ENCODE results near the gene CA6. TPM values are rescaled to one million over a fixed set of nuclear protein-coding genes. Genes with fewer than 3 reads are reported as not detected.
"Not testable (repeated sequence)": the region's sequence is repeated elsewhere in the genome, so short reads cannot be mapped to it uniquely, and the experiment has no call there.

Gene CA6
- total RNA-seq, 1 donor from 2014 or later, result not detected

- no peaks in the 10 kb centered on the region for H3K9me3 ChIP-seq
- no peak overlapping the region for H3K27ac ChIP-seq
- no peaks in the 10 kb centered on the region for H3K36me3 ChIP-seq
- TF ChIP-seq CTCF (IDR thresholded peaks at IDR 0.05) (no peak), POLR2A (IDR thresholded peaks at IDR 0.05) (no peak), POLR2AphosphoS5 (IDR thresholded peaks at IDR 0.05; ENCODE audit: insufficient read depth in 1 of 2, low read depth in 1 of 2) (no peak)
- no peaks in the 10 kb centered on the region for H3K4me1 ChIP-seq
- DNase-seq (ENCODE audit: extremely low spot score in 2 of 2), result no peak
- H3K27me3 ChIP-seq, result no peaks in the 10 kb centered on the region
- no peak overlapping the region for H3K4me3 ChIP-seq
- intact Hi-C loops (cut with DNase I), result loop anchor here (2.0 kb wide), 1 partner anchor 53 kb away; no protein-coding TSS in a partner anchor
These were observed 74.2 kb downstream of the CA6 start for GRCh38 chr1:9019896-9020295.

GRCh38 chr1:9020305-9020704, 74.6 kb downstream of the CA6 start:
- H3K9me3 ChIP-seq, result no peaks in the 10 kb centered on the region
- no peak for DNase-seq (ENCODE audit: extremely low spot score in 2 of 2)

GRCh38 chr1:9022026-9022738, 76.5 kb downstream of the CA6 start:
- H3K4me3 ChIP-seq; H3K36me3 ChIP-seq; H3K27ac ChIP-seq; DNase-seq (ENCODE audit: extremely low spot score in 2 of 2); H3K9me3 ChIP-seq; H3K4me1 ChIP-seq; intact Hi-C loops (cut with DNase I); H3K27me3 ChIP-seq: not testable (repeated sequence)

More at GRCh38 chr1:9020305-9020704, 74.6 kb downstream of the CA6 start:
- H3K27ac ChIP-seq, result no peak overlapping the region
- no peak overlapping the region for H3K4me3 ChIP-seq
- no peaks in the 10 kb centered on the region for H3K4me1 ChIP-seq
- intact Hi-C loops (cut with DNase I), result no loop called here
- H3K36me3 ChIP-seq, result no peaks in the 10 kb centered on the region
- no peak for TF ChIP-seq CTCF (IDR thresholded peaks at IDR 0.05)
- no peak for TF ChIP-seq POLR2AphosphoS5 (IDR thresholded peaks at IDR 0.05; ENCODE audit: insufficient read depth in 1 of 2, low read depth in 1 of 2)
- TF ChIP-seq POLR2A (IDR thresholded peaks at IDR 0.05), result no peak
- H3K27me3 ChIP-seq, result no peaks in the 10 kb centered on the region

- Histone ChIP-seq H3K27ac (no peak overlapping the region), H3K36me3 (no peaks in the 10 kb centered on the region), H3K4me1 (no peaks in the 10 kb centered on the region), H3K27me3 (no peaks in the 10 kb centered on the region), H3K4me3 (no peak overlapping the region), H3K9me3 (no peaks in the 10 kb centered on the region)
- intact Hi-C loops (cut with DNase I), result no loop called here
- DNase-seq (ENCODE audit: extremely low spot score in 2 of 2), result no peak
- TF ChIP-seq CTCF (IDR thresholded peaks at IDR 0.05), result no peak
- no peak for TF ChIP-seq POLR2AphosphoS5 (IDR thresholded peaks at IDR 0.05; ENCODE audit: insufficient read depth in 1 of 2, low read depth in 1 of 2)
- TF ChIP-seq POLR2A (IDR thresholded peaks at IDR 0.05), result no peak
These were observed 77.1 kb downstream of the CA6 start for GRCh38 chr1:9022773-9023172.

Small RNAs within 50 kb of the gene (small RNA-seq; reads per million reads assigned to genes)
- gene AL139415.2, result not detected
- gene RN7SL451P, result not detected

Other genes with a start within 250 kb of the CA6 start
- gene RERE, start 128.2 kb upstream of the CA6 start, total RNA-seq, result 80.3 TPM
- gene ENO1, start 67.2 kb upstream of the CA6 start, total RNA-seq, result 558 TPM
- not detected for gene SLC2A7, start 80.6 kb downstream of the CA6 start, total RNA-seq
- 8.1 TPM for gene SLC2A5, start 123.8 kb downstream of the CA6 start, total RNA-seq
- gene GPR157, start 183.2 kb downstream of the CA6 start, total RNA-seq, result 19.4 TPM